Stimulated activated CD4-positive, alpha-beta T cell treated with anti-CD3 and anti-CD28 coated beads, Interleukin-12 subunit alpha, Interleukin-12 subunit beta, amount 100 ng/mL, for 48 hours (primary cell): ENCODE measurements around the gene RGCC.
"Not testable (repeated sequence)": the region's sequence is repeated elsewhere in the genome, so short reads cannot be mapped to it uniquely, and the experiment has no call there.

Experiments used
- DNase-seq, 3 donors: peaks; one replicate each; pipeline ENCODE4 v3.0.0-alpha.2; 2020; ENCODE audit warnings: low read depth in 2 of 3, low spot score in 1 of 3

RGCC gene, protein sequence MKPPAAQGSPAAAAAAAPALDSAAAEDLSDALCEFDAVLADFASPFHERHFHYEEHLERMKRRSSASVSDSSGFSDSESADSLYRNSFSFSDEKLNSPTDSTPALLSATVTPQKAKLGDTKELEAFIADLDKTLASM

GRCh38 chr13:41456768-41457588, at the start of gene RGCC:
Gene RGCC (plus strand): TSS chr13:41457550. CDS start chr13:41457708, 158 bp downstream.
- DNase-seq = peak; percentile 88 to 94 (median 92)

DNA sequence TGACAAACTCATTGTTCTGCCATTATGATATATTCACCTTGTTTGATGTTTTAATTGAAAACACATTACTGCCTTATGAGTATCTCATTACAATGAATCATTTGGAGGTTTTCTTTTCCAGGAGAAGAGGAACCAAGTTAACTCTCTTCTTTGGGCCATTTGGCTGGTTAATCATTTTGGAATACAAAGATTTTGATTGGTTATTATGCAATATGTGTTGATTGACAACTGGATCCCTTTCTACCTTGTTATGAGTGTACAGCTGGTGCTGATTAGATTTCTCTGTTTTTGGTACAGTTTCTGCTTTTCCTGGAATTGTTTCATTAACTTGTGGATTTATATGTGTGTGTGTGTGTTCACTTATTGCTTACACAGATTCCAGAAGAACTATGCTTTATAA, 49.2 kb upstream of the RGCC start:
- no peak for DNase-seq

DNA sequence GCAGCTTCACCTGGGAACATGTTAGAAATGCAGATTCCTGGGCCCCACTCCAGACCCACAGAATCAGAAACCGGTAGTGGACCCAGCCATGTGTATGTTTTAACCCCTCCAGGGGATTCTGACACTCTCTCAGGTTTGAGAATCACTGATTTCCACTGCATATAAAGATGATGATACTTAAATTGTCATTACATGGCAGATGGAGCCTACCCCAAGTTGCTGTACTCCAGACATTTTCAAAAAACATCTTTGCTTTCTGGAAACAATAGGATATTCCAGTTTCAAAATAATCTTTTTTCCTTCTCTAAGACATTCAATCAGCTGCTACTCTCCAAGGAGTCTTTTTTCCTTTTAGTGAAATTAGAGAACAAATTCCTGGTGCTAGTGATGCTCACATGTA, 48.6 kb upstream of the RGCC start:
- no peak for DNase-seq

GRCh38 chr13:41409611-41410010, 47.7 kb upstream of the RGCC start:
- DNase-seq = no peak

- no peak for DNase-seq
Observed at GRCh38 chr13:41411060-41411459, 46.3 kb upstream of the RGCC start.

DNA sequence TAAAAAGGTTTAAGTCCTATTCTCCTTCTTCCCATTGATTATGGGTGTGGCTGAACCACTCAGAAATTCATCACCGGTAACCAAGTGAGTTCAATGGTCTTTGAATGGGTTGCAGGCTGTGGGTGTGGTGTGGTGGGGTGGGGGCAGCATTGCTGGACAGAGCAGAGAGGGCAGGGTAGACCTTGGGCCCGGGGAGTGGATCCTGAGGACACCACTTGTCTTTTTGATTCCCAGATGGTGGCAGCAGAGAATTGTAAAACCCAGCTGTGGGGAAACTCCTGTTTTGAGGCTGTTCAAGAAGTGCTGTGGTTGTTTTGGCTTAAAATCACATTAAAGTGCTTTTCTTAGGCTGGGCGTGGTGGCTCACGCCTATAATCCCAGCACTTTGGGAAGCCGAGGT, 45.8 kb upstream of the RGCC start:
- no peak for DNase-seq

DNA sequence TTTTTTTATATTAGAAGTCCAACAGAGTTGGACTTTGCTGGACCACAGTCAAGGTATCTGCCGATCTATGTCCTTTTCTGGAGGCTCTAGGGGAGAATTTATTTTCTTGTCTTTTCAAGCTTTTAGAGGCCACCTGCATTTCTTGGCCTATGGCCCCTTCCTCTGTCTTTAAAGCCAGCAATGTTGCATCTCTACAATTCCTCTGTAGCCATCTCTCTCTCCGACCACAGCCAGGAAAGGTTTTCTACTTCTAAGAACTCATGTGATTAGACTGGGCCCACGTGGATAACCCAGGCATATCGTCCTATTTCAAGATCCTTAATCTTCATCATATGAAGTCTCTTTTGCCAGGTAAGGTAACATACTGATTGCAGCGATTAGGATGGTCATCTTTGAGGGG, 43.5 kb upstream of the RGCC start:
- DNase-seq = no peak

DNA sequence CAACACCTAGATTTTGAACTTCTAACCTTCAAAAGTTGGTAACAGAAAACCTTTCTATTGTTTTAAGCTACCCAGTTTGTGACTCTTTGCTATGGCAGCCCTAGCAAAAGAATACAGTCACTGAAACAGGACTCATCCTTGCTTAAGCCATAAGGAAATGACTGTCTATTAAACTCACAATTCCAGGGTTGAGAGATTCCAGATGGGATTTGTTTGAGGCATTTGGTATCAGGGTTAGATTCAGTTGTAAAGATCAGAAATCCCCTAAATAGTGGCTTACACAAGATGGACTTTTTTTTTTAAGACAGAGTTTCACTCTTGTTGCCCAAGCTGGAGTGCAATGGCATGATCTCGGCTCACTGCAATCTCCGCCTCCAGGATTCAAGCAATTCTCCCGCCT, 41.1 kb upstream of the RGCC start:
- no peak for DNase-seq

DNA sequence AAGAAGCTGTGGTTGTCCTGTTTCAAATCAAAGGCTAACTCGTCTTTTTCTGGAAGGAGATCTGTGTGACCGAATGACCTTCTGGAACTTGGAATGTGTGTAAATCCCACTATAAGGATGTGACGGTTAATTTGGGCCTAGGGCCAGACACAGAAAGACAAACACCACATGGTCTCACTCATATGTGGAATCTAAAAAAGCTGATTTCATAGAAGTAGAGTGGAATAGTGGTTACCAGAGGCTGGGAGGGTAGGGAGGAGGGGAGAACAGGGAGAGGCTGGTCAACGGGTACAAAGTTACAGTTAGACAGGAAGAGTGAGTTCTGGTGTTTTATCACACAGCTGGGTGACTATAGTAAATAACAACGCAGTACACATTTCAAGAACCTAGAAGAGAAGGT, 39.3 kb upstream of the RGCC start:
- no peak for DNase-seq

DNA sequence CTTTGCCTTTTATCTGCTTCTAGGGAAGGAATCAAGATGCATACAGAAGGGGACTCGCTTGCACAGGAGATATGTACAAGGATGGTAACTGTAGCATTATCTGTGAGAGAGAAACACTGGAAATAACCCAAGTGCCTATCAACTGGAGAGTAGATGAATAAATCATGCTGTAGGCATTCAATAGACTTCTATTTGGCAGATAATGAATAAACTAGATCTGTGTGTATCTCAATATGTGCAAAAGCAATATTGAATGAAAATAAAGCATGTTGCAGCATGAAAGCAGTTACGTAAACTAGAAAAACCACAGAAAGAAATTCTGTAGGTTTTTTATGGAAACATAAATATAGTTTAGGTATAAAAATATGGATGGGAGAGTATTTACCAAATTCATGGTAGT, 38.6 kb upstream of the RGCC start:
- no peak for DNase-seq

DNA sequence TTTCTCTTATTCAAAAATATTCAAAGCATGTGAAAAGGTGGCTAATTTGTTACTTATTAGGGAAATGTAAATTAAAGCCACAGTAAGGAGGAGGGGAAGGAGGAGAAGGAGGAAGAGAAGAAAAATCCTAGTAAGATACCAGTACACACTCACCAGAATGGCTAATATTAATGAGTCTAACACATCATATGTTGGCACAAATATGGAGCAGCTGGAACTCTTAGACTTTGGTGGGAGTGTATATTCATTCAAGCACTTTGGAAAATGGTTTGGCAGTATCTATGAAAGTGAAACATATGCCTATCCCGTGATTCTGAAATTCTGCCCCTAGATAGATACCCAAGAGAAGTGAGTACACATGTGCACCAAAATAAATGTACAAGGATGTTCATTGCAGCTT, 38.1 kb upstream of the RGCC start:
- no peak for DNase-seq

GRCh38 chr13:41420146-41420545, 37.2 kb upstream of the RGCC start:
- no peak for DNase-seq

GRCh38 chr13:41421330-41421729, 36.0 kb upstream of the RGCC start:
- DNase-seq = not testable (repeated sequence)

- DNase-seq = not testable (repeated sequence)
Observed at GRCh38 chr13:41421983-41422382, 35.4 kb upstream of the RGCC start.

GRCh38 chr13:41423259-41423658, 34.1 kb upstream of the RGCC start:
- not testable (repeated sequence) for DNase-seq

DNA sequence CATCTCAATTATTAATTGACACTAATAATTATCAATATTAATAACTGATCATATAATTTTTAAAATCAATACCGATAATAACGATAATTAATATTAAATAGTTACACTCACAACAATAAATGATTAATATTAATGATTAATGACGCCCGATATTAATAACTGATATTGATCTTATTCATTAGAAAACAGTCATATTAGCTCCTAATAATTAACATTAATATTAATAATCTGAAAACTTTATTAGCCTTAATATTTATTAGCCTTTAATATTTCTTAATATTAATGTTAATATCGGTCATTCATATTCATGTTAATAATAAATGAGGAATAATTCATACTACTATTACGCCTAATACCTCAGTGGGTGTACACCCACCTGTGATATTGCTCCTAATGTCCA, 32.7 kb upstream of the RGCC start:
- DNase-seq = not testable (repeated sequence)

GRCh38 chr13:41426047-41426446, 31.3 kb upstream of the RGCC start:
- DNase-seq = no peak

- DNase-seq = no peak
Observed at GRCh38 chr13:41427666-41428065, 29.7 kb upstream of the RGCC start.

DNA sequence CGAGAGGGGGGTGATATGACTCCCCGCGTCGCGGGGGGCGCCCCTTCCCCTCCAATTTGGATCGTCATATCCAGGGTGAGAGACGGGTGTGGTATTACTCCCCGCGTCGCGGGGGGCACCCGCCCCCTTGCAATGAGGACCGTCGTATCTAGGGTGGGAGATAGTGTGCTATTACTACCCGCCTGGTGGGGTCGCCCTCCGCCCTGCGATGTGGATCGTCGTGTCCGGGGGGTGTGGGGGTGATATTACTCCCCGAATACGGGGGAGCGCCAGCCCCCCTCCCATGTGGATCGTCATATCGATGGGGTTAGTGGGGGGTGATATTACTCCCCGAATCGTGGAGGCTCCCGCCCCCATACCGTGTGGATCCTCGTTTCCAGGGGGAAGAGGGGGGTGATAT, 29.2 kb upstream of the RGCC start:
- no peak for DNase-seq

DNA sequence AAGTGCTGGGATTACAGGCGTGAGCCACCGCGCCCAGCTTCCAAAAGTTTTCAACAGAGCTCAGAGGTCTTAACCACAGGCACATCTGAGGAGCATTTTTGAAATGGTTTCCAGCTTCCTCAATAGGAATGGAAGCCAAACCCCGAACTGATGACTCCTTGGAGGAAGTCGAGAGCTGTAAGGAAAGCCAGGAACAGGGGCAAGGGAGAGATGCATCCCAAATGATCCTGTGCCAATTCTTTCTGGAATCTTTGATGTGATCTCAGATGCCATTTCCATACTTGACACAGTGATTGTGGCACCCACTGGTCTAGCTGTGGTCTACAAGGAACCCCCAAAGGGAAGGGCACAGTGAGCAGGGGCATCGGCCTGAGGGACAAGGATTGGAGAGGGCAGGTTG, 23.3 kb upstream of the RGCC start:
- not testable (repeated sequence) for DNase-seq

- no peak for DNase-seq
Observed at GRCh38 chr13:41434831-41435520, 22.4 kb upstream of the RGCC start.

DNA sequence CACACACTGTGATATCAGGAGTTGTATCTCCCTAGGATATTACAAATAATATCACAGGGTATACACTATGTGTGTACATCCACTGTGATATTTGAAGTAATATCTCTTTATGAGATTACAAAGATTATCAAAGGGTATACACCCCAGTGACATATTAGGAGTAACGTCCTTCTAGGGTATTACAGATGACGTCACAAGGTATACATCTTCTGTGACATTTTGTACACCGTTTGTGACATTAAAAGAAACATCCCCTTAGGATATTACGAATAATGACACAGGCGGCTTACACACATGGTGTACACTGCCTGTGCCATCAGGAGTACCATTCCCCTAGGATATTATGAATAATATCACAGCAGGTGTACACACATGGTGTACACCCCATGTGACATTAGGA, 13.4 kb upstream of the RGCC start:
- DNase-seq = no peak
